Glomerular visceral epithelial cell (primary cell): ENCODE results near the gene SLC38A5.
A peak's percentile ranks its signal among the peaks of the same experiment; 100 is the strongest.

ENCODE experiments used
- DNase-seq: peaks from one replicate; pipeline ENCODE4 v3.0.0-alpha.2; 2016; ENCODE audit errors: extremely low spot score

SLC38A5 gene

GRCh38 chrX:48491809-48492208 is 21.7 kb upstream of the SLC38A5 start:
- no peak for DNase-seq

- DNase-seq = peak; percentile 39
These were observed 20.6 kb upstream of the SLC38A5 start for GRCh38 chrX:48490661-48491060.

- no peak for DNase-seq
These were observed 19.8 kb upstream of the SLC38A5 start for GRCh38 chrX:48489892-48490291.

GRCh38 chrX:48489296-48489695 is 19.2 kb upstream of the SLC38A5 start:
- DNase-seq = no peak

- DNase-seq = no peak
These were observed 18.0 kb upstream of the SLC38A5 start for GRCh38 chrX:48488034-48488433.

GRCh38 chrX:48487362-48487798 is 17.3 kb upstream of the SLC38A5 start:
- DNase-seq = peak; percentile 98

GRCh38 chrX:48482526-48482925 is 12.5 kb upstream of the SLC38A5 start:
- DNase-seq = no peak

GRCh38 chrX:48480583-48480982 is 10.5 kb upstream of the SLC38A5 start:
- DNase-seq = no peak

GRCh38 chrX:48480142-48480541 is 10.1 kb upstream of the SLC38A5 start:
- no peak for DNase-seq

GRCh38 chrX:48478806-48479205 is 8.7 kb upstream of the SLC38A5 start:
- no peak for DNase-seq

GRCh38 chrX:48477960-48478755 is 8.1 kb upstream of the SLC38A5 start:
- no peak for DNase-seq

- DNase-seq = no peak
These were observed 6.9 kb upstream of the SLC38A5 start for GRCh38 chrX:48476919-48477318.

GRCh38 chrX:48475774-48476577 is 5.9 kb upstream of the SLC38A5 start, which contains the start of gene FTSJ1:
FTSJ1 (plus strand) TSS chrX:48476199; CDS start chrX:48478048, 1,849 bp downstream.
- peak; percentile 89 for DNase-seq

- DNase-seq = peak; percentile 14
These were observed 5.2 kb upstream of the SLC38A5 start for GRCh38 chrX:48475296-48475695.

GRCh38 chrX:48474581-48474980 is 4.5 kb upstream of the SLC38A5 start:
- DNase-seq = no peak

- no peak for DNase-seq
These were observed 4.1 kb upstream of the SLC38A5 start for GRCh38 chrX:48474127-48474526.

GRCh38 chrX:48473704-48473990 is 3.6 kb upstream of the SLC38A5 start:
- DNase-seq = no peak

- no peak for DNase-seq
These were observed 3.0 kb upstream of the SLC38A5 start for GRCh38 chrX:48472851-48473703.

GRCh38 chrX:48472225-48472624 is 2.2 kb upstream of the SLC38A5 start:
- DNase-seq = no peak

GRCh38 chrX:48471504-48471903 is 1.4 kb upstream of the SLC38A5 start:
- DNase-seq = no peak

GRCh38 chrX:48470833-48471118 is 716 bp upstream of the SLC38A5 start:
- no peak for DNase-seq
